Hepatocyte (in vitro differentiated cells): ENCODE results near the gene TMEM203.

Source experiments
- EZH2phosphoT487 ChIP-seq: fragments of 200-600 bp; sonication (generic); IDR thresholded peaks from one replicate; pipeline ENCODE4 v1.6.1; 2018; ENCODE audit warnings: antibody characterized with exemption, mild to moderate bottlenecking, low read depth, moderate library complexity; ENCODE audit not compliant: unreplicated experiment, severe bottlenecking
- TF ChIP-seq, protein P1 (sequence below): fragments of 200-600 bp; sonication (generic); IDR thresholded peaks from 2 replicates; pipeline ENCODE4 v1.5.1; 2016; ENCODE audit warnings: antibody characterized with exemption, mild to moderate bottlenecking; ENCODE audit not compliant: poor library complexity

DNA sequence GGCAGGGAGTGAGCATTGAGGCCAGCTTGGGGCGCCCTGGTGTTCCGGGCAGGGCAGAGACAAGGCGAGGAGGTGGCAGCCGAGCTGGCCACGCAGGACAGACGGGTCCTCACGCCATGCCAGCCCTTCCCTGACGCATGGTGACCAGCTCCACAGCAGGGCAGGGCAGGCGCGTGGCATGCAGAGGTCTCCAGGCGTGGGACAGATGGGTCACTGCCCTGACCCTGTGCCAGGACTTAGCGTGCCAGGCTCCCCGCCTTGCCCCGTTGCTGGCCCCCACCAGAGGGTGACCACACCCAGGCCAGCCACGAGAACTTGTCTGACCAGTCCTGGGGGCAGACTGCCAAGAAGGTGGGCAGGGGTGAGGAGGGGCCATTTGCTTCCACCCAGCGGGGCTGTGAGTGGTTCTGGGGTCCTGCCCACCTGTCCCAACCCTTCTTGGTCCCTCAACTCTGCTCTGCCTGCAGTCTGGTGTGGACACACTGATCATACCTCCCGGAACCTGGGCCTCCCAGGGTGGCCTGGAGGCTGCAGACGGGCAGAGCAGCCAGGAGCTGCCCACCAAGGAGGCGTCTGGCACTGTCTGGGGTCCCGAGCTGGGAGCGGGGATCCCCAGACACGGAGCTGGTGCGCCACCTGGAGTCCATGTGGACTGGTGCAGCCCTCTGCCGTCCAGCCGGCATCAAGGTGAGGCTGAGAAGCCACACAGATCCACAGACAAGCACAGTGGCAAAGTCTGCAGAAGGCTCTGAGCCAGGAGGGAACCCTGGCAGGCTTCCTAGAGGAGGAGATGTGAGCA lies 21.8 kb upstream of the TMEM203 start, which contains the start of gene RNF224:
- TF ChIP-seq, protein P1, sequence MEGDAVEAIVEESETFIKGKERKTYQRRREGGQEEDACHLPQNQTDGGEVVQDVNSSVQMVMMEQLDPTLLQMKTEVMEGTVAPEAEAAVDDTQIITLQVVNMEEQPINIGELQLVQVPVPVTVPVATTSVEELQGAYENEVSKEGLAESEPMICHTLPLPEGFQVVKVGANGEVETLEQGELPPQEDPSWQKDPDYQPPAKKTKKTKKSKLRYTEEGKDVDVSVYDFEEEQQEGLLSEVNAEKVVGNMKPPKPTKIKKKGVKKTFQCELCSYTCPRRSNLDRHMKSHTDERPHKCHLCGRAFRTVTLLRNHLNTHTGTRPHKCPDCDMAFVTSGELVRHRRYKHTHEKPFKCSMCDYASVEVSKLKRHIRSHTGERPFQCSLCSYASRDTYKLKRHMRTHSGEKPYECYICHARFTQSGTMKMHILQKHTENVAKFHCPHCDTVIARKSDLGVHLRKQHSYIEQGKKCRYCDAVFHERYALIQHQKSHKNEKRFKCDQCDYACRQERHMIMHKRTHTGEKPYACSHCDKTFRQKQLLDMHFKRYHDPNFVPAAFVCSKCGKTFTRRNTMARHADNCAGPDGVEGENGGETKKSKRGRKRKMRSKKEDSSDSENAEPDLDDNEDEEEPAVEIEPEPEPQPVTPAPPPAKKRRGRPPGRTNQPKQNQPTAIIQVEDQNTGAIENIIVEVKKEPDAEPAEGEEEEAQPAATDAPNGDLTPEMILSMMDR, result peak; percentile 84
- no peak for TF ChIP-seq EZH2phosphoT487
